Stimulated activated CD4-positive, alpha-beta T cell treated with anti-CD3 and anti-CD28 coated beads, Interleukin-1b, Interleukin-23, amount 100 ng/mL, for 48 hours (primary cell): ENCODE measurements around the gene MLXIP.

ENCODE experiments used
- DNase-seq: peaks from one replicate; pipeline ENCODE4 v3.0.0-alpha.2; 2020

The MLXIP gene

GRCh38 chr12:122126713-122127597 lies 48.4 kb downstream of the MLXIP start:
- DNase-seq = no peak

GRCh38 chr12:122127839-122128238 lies 49.3 kb downstream of the MLXIP start:
- no peak for DNase-seq

DNA sequence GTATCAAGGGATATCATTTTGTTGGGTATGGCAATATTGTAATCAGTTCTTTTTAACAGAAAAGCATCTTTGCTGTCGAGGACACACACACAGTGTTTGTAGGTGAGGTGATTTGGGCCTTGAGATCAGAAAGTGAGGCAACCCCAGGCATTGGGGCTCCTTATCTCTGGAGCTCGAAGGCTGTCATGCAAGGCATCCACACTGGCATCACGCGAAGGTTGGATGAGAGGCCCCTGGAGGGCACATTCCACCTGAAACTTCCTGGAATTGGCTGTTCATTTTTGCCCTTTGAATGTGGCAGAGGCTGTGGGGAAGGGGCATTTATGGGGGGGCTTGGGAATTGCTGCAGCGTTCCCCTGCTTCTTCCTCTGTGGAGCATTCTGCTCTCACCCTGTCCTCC lies 49.9 kb downstream of the MLXIP start:
- no peak for DNase-seq

DNA sequence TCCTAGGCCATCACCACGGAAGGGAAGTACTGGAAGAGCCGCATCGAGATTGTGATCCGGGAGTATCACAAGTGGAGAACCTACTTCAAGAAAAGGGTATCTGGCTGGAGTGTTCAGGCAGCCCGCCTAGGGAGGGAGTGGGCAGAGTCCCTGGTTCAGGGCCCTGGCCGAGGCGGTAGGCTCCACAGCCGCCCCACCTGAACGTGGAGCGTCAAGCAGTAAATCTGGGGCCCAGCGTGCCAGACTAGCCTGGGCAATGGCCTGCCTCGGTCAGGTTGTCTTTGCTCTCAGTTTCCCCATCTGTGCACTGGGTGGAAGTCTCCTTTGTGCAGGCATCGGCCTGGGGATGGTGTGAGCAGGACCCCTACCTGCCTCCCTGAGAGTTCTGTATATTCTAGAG lies 50.6 kb downstream of the MLXIP start:
- no peak for DNase-seq

- DNase-seq = no peak
Observed at GRCh38 chr12:122130150-122130549, 51.6 kb downstream of the MLXIP start.

- DNase-seq = no peak
Observed at GRCh38 chr12:122133192-122133950, 54.8 kb downstream of the MLXIP start.

DNA sequence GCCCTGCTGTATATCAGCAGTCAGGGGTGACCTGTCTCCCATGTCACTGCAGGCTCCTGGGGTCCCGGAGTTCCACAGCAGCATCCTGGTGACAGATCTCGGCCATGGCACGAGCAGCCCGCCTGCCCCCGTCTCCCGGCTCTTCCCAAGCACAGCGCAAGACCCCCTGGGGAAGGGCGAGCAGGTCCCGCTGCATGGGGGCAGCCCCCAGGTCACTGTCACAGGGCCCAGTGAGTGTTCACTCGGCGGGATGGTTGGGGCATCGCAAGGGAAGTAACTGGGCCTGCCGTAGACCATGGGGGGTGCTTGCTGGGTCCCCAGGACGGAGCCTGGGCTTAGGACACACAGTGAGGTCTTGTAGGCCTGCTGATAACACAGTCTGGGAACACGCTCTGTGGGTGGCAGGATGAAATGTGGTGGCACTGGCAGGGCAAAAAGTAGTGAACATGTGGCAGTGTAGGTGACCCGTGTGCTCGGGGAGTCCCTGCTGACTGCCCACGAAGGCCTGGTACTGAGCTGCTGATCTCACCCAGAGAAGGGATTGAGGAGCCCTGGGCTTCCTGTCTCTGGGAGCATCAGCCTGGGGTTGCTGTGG lies 57.0 kb downstream of the MLXIP start:
- no peak for DNase-seq

GRCh38 chr12:122137229-122137628 lies 58.7 kb downstream of the MLXIP start:
- DNase-seq = no peak

- no peak for DNase-seq
Observed at GRCh38 chr12:122137681-122138080, 59.1 kb downstream of the MLXIP start.

GRCh38 chr12:122138181-122138580 lies 59.6 kb downstream of the MLXIP start:
- no peak for DNase-seq

GRCh38 chr12:122138616-122139015 lies 60.1 kb downstream of the MLXIP start:
- DNase-seq = no peak

DNA sequence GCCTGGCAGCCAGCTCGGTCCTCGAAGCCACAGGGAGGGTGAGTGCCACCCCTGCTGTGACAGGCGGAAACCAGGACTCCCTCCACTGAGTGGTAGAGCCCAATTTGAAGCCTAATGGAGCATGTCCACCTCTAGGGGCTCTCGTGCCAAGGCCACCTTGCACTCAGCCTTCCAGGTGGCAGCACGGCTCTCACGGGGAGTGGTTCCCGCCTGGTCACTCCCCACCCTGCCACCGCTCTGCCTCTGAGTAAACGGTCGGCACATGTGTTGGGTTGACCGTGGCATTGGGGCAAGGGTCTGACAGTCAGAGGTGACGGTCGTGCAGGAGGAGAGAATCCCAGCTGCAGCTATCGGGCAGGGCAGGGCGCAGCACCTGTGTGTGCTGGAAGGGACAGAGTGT lies 60.7 kb downstream of the MLXIP start:
- no peak for DNase-seq

DNA sequence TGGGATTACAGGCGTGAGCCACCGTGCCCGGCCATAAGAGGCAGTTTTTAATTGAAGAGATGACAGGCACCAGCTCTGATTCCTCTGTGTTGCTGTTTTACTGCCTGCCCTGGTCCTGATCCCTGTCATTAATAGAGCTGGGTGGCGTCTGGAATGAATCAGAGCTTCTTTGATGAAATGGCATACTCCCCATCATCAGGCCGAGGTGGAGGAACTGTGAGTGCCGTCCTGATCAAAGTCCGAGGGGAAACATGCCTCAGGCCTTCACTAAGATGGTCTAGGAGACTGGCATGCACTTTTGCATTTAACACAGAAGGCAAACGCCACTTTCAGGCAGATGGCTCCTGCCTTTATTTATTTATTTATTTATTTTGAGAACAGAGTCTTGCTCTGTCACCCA lies 61.4 kb downstream of the MLXIP start:
- no peak for DNase-seq

DNA sequence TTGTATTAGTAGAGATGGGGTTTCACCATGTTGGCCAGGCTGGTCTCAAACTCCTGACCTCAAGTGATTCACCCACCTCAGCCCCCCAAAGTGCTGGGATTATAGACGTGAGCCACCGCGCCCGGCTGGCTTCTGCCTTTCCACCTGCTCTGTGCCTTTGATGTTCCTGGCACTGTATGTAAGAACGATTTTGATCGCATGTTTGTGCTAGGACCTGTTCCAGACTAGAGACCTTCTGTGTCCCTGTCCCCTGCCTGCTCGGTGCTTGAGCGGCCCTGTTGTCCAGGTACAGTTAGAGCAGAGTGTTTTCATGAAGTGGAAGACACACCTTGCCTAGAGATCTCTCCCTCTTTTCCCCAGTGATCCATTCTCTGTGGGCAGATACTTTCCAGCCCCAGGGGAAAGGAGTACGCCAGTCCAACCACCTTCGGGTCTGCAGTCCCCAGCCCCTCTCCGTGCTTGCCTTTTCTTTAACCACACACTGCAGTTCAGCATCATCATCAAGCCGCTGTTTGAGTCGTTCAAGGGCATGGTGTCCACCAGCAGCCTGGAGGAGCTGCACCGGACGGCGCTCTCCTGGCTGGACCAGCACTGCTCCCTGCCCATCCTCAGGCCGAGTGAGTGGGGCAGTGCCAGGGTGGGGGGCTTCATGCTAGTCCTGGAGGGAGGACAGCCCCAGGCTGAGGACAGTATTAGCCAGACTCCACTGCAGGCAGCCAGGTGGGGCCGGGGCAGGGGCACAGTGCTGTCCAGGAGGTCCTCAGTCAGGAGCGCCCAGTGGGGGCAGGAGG lies 62.1 kb downstream of the MLXIP start:
- DNase-seq = no peak

- no peak for DNase-seq
Observed at GRCh38 chr12:122141911-122142725, 63.6 kb downstream of the MLXIP start.

DNA sequence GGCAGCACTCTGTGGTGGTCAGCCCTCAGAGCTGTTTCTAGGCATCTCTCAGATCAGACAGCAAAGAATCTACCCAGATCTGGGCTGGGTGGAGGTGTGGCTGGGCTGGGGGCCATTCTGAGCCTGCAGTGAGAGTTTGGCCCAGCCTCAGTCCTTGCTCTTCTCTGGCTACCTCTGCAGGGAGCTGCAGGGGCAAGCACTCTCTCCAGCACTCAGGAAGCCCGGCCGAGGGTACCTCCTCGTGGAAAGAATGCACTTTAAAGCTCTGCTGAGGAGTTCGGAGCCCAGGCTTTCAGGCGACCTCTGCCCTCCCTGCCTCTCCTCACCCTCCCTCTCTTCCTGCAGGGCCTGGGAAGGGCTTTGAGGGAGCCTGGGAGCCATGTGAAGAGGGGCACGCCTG lies 64.3 kb downstream of the MLXIP start:
- DNase-seq = no peak

DNA sequence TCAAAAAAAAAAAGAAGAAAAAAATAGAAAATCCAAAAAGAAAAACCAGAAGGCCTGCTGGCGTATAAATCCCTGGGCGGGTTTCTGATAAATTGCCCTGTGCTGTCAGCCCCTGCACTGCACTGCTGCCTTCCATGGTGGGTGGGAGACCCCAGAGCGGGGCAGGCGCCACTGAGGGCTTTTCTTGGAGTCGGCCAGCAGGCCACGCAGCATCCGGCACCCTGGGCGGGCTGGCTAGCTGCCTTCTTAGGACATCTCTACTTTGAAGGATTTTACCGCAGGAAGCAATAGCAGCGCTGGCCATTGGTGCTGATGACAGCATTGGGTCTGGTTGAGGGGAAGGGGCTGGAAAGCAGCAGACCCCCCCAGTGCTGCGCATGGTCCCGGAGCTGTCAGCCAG lies 66.3 kb downstream of the MLXIP start:
- DNase-seq = no peak

GRCh38 chr12:122145505-122146330 lies 67.2 kb downstream of the MLXIP start:
- DNase-seq = no peak

GRCh38 chr12:122147514-122148290 lies 69.1 kb downstream of the MLXIP start:
- no peak for DNase-seq

- DNase-seq = no peak
Observed at GRCh38 chr12:122148657-122149056, 70.1 kb downstream of the MLXIP start.
